GM12878 (cell line): Measurements from ENCODE around the gene NTSR1. TPM values are rescaled to one million over a fixed set of nuclear protein-coding genes. Genes with fewer than 3 reads are reported as not detected.

Source experiments
- ATAC-seq: fragments of 200-7000 bp; cut with Tn5 transposase; 3 replicates; pipeline ENCODE4 v1.9.1; 2020; ENCODE audit warnings: mild to moderate bottlenecking, moderate library complexity
- BruUV-seq: library from RNA; stranded (reverse); fragments of 400-500 nt; replicated peaks from 2 replicates; lab custom pipeline; 2021; lab: Mats Ljungman, UMichigan
- CTCF ChIA-PET: fragments of 300-600 bp; sonication (Branson Sonifier 250); formaldehyde crosslinking; extraction: SDS; loops from one replicate; lab custom pipeline; 2021; ENCODE audit warnings: inconsistent platforms; lab: Yijun Ruan, JAX
- POLR2A ChIA-PET: fragments of 350-600 bp; formaldehyde crosslinking; extraction: SDS; loops from one replicate; lab custom pipeline; 2021; ENCODE audit warnings: inconsistent platforms; lab: Charles Lee
- RAD21 ChIA-PET: fragments of 300-600 bp; sonication (Branson Sonifier 250); formaldehyde crosslinking; loops from one replicate; lab custom pipeline; 2023; ENCODE audit warnings: antibody characterized with exemption; ENCODE audit not compliant: unreplicated experiment; lab: Charles Lee
- SMC1A ChIA-PET: fragments of 300-600 bp; sonication (Branson Sonifier 250); formaldehyde crosslinking; loops from one replicate; lab custom pipeline; 2023; ENCODE audit not compliant: unreplicated experiment, uncharacterized antibody; lab: Charles Lee
- DNase-seq: peaks from one replicate; pipeline ENCODE4 v3.0.0-alpha.2; 2011; ENCODE audit warnings: low read depth, low spot score
- FAIRE-seq: peaks from 3 replicates; lab custom pipeline; 2011; peaks lifted over from hg19 to GRCh38; lab: Jason Lieb, UNC
- H2AFZ ChIP-seq: 2 replicates; pipeline ENCODE4 v1.6.0; 2011; ENCODE audit warnings: low read depth, low read length, control low read depth; ENCODE audit not compliant: control insufficient read depth
- H3K27ac ChIP-seq: 2 replicates; pipeline ENCODE4 v1.5.1; 2011; ENCODE audit warnings: control low read depth; ENCODE audit not compliant: control insufficient read depth, insufficient read depth
- H3K27me3 ChIP-seq, 2 experiments: replicated peaks in 1 of 2; 2 replicates each; pipeline versions ENCODE4 v1.6.0 to v1.6.1; 2011; ENCODE audit warnings: low read length in 1 of 2; ENCODE audit not compliant: control insufficient read depth in 2 of 2, insufficient read depth in 2 of 2
- H3K36me3 ChIP-seq, 2 experiments: 2 replicates each; pipeline ENCODE4 v1.5.1; 2011; ENCODE audit warnings: low read length in 1 of 2; ENCODE audit not compliant: control insufficient read depth in 2 of 2, insufficient read depth in 2 of 2
- H3K4me1 ChIP-seq: 2 replicates; pipeline ENCODE4 v1.6.1; 2011; ENCODE audit warnings: mild to moderate bottlenecking, low read length, moderate library complexity, mixed read lengths; ENCODE audit not compliant: control insufficient read depth, insufficient read depth
- H3K4me2 ChIP-seq: 2 replicates; pipeline ENCODE4 v1.6.0; 2011; ENCODE audit warnings: control low read depth; ENCODE audit not compliant: control insufficient read depth, insufficient read depth
- H3K4me3 ChIP-seq: fragments of 200-600 bp; sonication (generic); 2 replicates; pipeline ENCODE4 v1.5.1; 2016
- H3K79me2 ChIP-seq: 2 replicates; pipeline ENCODE4 v1.6.0; 2011; ENCODE audit warnings: low read length; ENCODE audit not compliant: control insufficient read depth, insufficient read depth
- H3K9ac ChIP-seq: 2 replicates; pipeline ENCODE4 v1.8.0; 2011; ENCODE audit warnings: low read length, control low read depth, mixed read lengths; ENCODE audit not compliant: control insufficient read depth, insufficient read depth
- H3K9me3 ChIP-seq: replicated peaks from 3 replicates; pipeline ENCODE4 v1.5.1; 2011; ENCODE audit warnings: mild to moderate bottlenecking, low read length; ENCODE audit not compliant: control insufficient read depth, insufficient read depth
- H4K20me1 ChIP-seq: 2 replicates; pipeline ENCODE4 v1.6.0; 2011; ENCODE audit not compliant: control insufficient read depth, insufficient read depth
- BMI1 ChIP-seq: fragments of 450-650 bp; IDR thresholded peaks from 2 replicates; pipeline ENCODE4 v1.6.1; 2016; ENCODE audit warnings: mild to moderate bottlenecking, moderate library complexity, borderline replicate concordance
- CBX3 ChIP-seq: fragments of 200-600 bp; sonication (generic); IDR thresholded peaks from 2 replicates; pipeline ENCODE4 v1.6.1; 2016; ENCODE audit warnings: low read depth, borderline replicate concordance
- DPF2 ChIP-seq: fragments of 450-650 bp; IDR thresholded peaks from 2 replicates; pipeline ENCODE4 v1.6.1; 2017; ENCODE audit warnings: mild to moderate bottlenecking
- ESRRA ChIP-seq: IDR thresholded peaks from 2 replicates; pipeline ENCODE4 v1.6.1; 2012; ENCODE audit warnings: mild to moderate bottlenecking, low read length, improper control_type of control experiment
- JUND ChIP-seq: IDR thresholded peaks from 2 replicates; pipeline ENCODE4 v1.6.1; 2012; ENCODE audit warnings: low read depth, mild to moderate bottlenecking, low read length, improper control_type of control experiment, moderate library complexity
- NFYB ChIP-seq: IDR thresholded peaks from 2 replicates; pipeline ENCODE4 v1.6.1; 2011; ENCODE audit warnings: low read depth, mild to moderate bottlenecking, low read length, improper control_type of control experiment, moderate library complexity; ENCODE audit not compliant: insufficient read depth
- POU2F2 ChIP-seq: IDR thresholded peaks from 3 replicates; pipeline ENCODE4 v1.6.1; 2011; ENCODE audit warnings: low read depth, mild to moderate bottlenecking, low read length, borderline replicate concordance
- RAD21 ChIP-seq: IDR thresholded peaks from 2 replicates; pipeline ENCODE4 v1.6.1; 2011; ENCODE audit warnings: mild to moderate bottlenecking, low read depth, low read length, moderate library complexity; ENCODE audit not compliant: insufficient read depth
- RAD51 ChIP-seq: fragments of 450-650 bp; IDR thresholded peaks from 2 replicates; pipeline ENCODE4 v1.6.1; 2016; ENCODE audit warnings: moderate library complexity, mild to moderate bottlenecking, inconsistent platforms
- STAT3 ChIP-seq: IDR thresholded peaks from 2 replicates; pipeline ENCODE4 v1.6.1; 2011; ENCODE audit warnings: low read depth, low read length, improper control_type of control experiment
- ZNF24 ChIP-seq: fragments of 450-650 bp; IDR thresholded peaks from 2 replicates; pipeline ENCODE4 v1.6.1; 2017; ENCODE audit warnings: antibody characterized with exemption, mild to moderate bottlenecking
- ZNF274 ChIP-seq: IDR thresholded peaks from one replicate; pipeline ENCODE4 v1.8.0; 2011; ENCODE audit not compliant: insufficient read length, insufficient read depth
- WGBS: methylation state at CpG from one replicate; pipeline ENCODE4 v1.1.6; 2016; ENCODE audit warnings: low lambda C conversion rate; ENCODE audit not compliant: insufficient replicate concordance, insufficient coverage; ENCODE audit errors: missing lambda C conversion rate; 5-methylcytosine and 5-hydroxymethylcytosine counted together
- in situ Hi-C: fragments of 300-500 bp; cut with MboI; formaldehyde crosslinking; loops from 9 replicates; pipeline ENCODE4 v1.14.3; 2018; ENCODE audit warnings: mixed read lengths
- intact Hi-C: fragments of 100-400 bp; cut with micrococcal nuclease; formaldehyde crosslinking; loops from one replicate; pipeline ENCODE4 v1.14.2; 2022; ENCODE audit not compliant: unreplicated experiment
- polyA plus RNA-seq, 11 experiments: library from polyadenylated mRNA; depleted of rRNA in 4 of 11; unstranded in 6 of 11; stranded (reverse) in 5 of 11; fragments of >200 nt; fragmentation: Nextera tagmentation in 4 of 11; fragmentation: Illumina TruSeq in 1 of 11; extraction: Ambion mirVana in 4 of 11; extraction: Trizol in 1 of 11; gene quantifications; 1 replicate in 1 of 11; 2 replicates in 10 of 11; pipeline versions ENCODE4 v1.2.1 to v1.2.3, GENCODE V29; 2011 to 2016; ENCODE audit warnings: inconsistent platforms in 2 of 11, missing spikeins in 2 of 11, low read depth in 1 of 11
- total RNA-seq, 4 experiments: library from RNA; depleted of rRNA in 3 of 4; stranded (reverse); fragments of >200 nt in 3 of 4; fragmentation: Illumina TruSeq in 1 of 4; extraction: Trizol in 1 of 4; gene quantifications; 2 replicates each; pipeline versions ENCODE4 v1.2.1 to v1.2.3, GENCODE V29; 2013 to 2021
- TF ChIP-seq, protein P1 (sequence below): fragments of 450-650 bp; IDR thresholded peaks from 2 replicates; pipeline ENCODE4 v1.6.1; 2016; ENCODE audit warnings: mild to moderate bottlenecking

Gene NTSR1
- total and polyA plus RNA-seq, 10 of the 15 experiments (the other 5 are each of a cell fraction or from before 2014, with no cell fraction given): not detected

DNA sequence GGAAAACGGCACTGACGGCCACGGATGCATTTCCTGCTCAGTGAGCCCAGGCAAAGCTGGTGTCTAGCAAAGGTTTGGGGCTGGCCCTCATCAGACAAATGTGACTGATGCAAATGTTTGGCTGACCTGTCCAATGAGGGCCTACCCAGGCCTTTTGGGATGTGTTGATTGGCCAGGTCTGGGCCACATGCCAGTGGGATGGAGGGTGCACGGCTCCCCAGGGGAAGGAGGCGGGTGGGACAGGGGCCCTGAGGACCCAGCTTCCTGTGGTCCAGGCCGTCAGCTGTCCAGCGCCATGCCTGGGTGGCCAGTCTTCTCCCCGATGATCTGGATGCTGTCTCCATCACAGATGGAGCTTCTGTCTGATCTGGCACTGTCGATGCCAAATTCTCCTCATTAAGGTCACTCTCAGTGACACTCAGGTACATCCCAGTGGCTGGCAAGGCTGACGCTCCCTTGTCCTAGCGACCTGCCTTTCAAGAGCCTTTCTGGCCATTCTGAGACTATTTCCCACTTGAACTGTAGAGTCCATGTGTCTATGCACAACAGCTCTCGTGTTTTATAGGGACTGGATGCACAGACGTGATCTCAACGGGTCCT, 43.0 kb downstream of the NTSR1 start:
- in situ Hi-C loops: no loop called here
- no peaks in the 10 kb centered on the region for H3K4me1 ChIP-seq
- no peak for TF ChIP-seq STAT3
- H2AFZ ChIP-seq: no peak overlapping the region
- H3K4me3 ChIP-seq: no peak overlapping the region
- SMC1A ChIA-PET: no interaction called here
- H3K4me2 ChIP-seq: no peak overlapping the region
- peaks cover 0 to 1% of the 10 kb centered on the region in 2 experiments; a peak in 2 of 4 replicates for H3K27me3 ChIP-seq
- BruUV-seq: no TSS peak
- intact Hi-C loops: no loop called here
- POLR2A ChIA-PET: interaction anchor here (0.5 kb wide), 1 partner anchor 508 kb away, joined by 4 read pairs; no protein-coding TSS in a partner anchor
- H3K36me3 ChIP-seq: no peaks in the 10 kb centered on the region
- no peak overlapping the region for H3K27ac ChIP-seq
- 35% methylated on average over 14 of the region's 14 CpGs for WGBS
- RAD21 ChIA-PET: no interaction called here
- FAIRE-seq: no peak
- no peak for ATAC-seq
- no peak overlapping the region for H3K9ac ChIP-seq
- no peaks in the 10 kb centered on the region for H3K9me3 ChIP-seq
- CTCF ChIA-PET: no interaction called here
- DNase-seq: no peak
- H3K79me2 ChIP-seq: no peaks in the 10 kb centered on the region
- H4K20me1 ChIP-seq: no peaks in the 10 kb centered on the region

DNA sequence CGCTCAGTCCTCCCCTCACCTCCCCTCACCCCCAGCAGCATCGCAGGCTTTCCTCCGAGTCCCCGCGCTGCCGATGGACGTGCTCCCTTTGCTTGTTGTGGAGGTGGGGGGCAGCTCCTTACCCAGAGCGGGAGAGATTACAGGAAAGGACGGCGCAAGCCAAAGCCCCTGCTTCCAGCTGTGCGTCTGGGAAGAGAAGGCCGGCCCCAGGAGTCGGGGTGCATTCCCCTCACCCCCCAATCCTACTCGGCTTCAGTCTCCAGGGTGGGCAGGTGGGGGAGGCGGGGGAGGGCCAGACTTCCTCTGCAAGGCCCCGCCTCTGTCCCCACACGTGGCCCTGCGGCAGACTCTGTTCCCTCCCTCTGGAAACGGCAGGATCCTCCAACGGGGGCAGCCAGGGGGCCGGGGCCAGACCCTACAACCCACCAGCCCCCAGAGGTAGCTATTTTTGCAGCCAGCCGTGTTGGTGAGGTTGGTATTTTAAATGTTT, 43.6 kb downstream of the NTSR1 start:
- no peak overlapping the region for H2AFZ ChIP-seq
- RAD21 ChIA-PET: no interaction called here

More for the DNA sequence above, 43.6 kb downstream of the NTSR1 start:
- Histone ChIP-seq H3K27me3 (peaks cover 0 to 1% of the 10 kb centered on the region in 2 experiments; a peak in 2 of 4 replicates), H4K20me1 (no peaks in the 10 kb centered on the region), H3K27ac (no peak overlapping the region), H3K79me2 (no peaks in the 10 kb centered on the region), H3K4me3 (no peak overlapping the region), H3K9ac (no peak overlapping the region), H3K36me3 (no peaks in the 10 kb centered on the region), H3K4me2 (no peak overlapping the region), H3K9me3 (no peaks in the 10 kb centered on the region), H3K4me1 (no peaks in the 10 kb centered on the region)
- no TSS peak for BruUV-seq
- ATAC-seq (no peak), FAIRE-seq (no peak), DNase-seq (no peak)
- POLR2A ChIA-PET: interaction anchor here (0.5 kb wide), 1 partner anchor 507 kb away, joined by 4 read pairs; no protein-coding TSS in a partner anchor
- in situ Hi-C loops: no loop called here
- SMC1A ChIA-PET: no interaction called here
- WGBS: 6% methylated on average over 17 of the region's 22 CpGs
- TF ChIP-seq RAD21: no peak
- no peak for TF ChIP-seq ZNF274
- TF ChIP-seq POU2F2: no peak
- TF ChIP-seq ESRRA: no peak
- no peak for TF ChIP-seq BMI1
- no peak for TF ChIP-seq DPF2
- no peak for TF ChIP-seq RAD51
- TF ChIP-seq ZNF24: no peak
- TF ChIP-seq CBX3: no peak
- TF ChIP-seq, protein P1, sequence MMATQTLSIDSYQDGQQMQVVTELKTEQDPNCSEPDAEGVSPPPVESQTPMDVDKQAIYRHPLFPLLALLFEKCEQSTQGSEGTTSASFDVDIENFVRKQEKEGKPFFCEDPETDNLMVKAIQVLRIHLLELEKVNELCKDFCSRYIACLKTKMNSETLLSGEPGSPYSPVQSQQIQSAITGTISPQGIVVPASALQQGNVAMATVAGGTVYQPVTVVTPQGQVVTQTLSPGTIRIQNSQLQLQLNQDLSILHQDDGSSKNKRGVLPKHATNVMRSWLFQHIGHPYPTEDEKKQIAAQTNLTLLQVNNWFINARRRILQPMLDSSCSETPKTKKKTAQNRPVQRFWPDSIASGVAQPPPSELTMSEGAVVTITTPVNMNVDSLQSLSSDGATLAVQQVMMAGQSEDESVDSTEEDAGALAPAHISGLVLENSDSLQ: no peak
- no peak for TF ChIP-seq NFYB
- TF ChIP-seq JUND: no peak
- CTCF ChIA-PET: no interaction called here
- intact Hi-C loops: no loop called here
